Kasumi-1 (cell line): ENCODE measurements around the gene YEATS4.

ENCODE experiments used
- DNase-seq, 2 experiments: peaks; one replicate each; lab custom pipeline; 2025; lab: John Stamatoyannopoulos, UW

Gene YEATS4

GRCh38 chr12:69392179-69392928, 32.8 kb downstream of the YEATS4 start:
- no peak for DNase-seq

DNA sequence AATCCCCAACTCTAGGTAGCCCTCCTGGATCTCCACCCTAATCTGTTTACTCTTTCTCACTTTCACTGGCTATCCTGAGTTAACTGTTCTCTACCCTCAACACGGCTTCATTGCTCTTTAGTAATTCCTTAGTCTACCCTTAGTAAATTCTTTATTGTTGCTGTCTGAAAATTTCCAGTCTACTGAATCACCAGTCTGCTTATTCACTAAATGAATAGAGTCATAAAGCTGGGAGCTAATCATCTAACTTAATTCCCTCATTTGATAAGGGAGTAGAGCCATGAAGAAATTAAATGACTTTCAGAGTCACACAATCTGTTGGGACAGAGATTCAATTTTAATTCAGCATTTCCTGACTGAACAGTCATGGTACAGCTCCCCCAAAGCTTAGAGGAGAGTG, 36.5 kb downstream of the YEATS4 start:
- no peak for DNase-seq

DNA sequence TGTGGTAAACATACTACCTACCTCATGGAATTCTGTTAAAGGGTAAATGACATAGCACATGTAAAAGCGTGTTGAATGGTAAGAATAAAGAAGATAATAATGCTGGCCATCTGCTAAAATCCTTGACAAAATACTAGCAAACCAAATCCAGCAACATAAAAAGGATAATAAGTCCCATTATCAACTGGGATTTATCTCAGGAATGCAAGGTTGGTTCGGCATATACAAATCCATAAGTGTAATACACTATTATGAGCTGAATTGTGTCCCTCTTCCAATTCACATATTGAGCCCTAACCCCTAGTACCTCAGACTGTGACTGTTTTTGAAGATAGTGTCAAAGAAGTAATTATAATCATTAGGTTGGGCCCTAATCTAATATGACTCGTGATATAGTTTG, 37.4 kb downstream of the YEATS4 start:
- DNase-seq: no peak

- DNase-seq: no peak
Observed at GRCh38 chr12:69397978-69398377, 38.4 kb downstream of the YEATS4 start.

- no peak for DNase-seq
Observed at GRCh38 chr12:69401940-69402339, 42.4 kb downstream of the YEATS4 start.

- DNase-seq: no peak
Observed at GRCh38 chr12:69404851-69405565, 45.5 kb downstream of the YEATS4 start.

GRCh38 chr12:69405566-69405865, 46.0 kb downstream of the YEATS4 start:
- no peak for DNase-seq

DNA sequence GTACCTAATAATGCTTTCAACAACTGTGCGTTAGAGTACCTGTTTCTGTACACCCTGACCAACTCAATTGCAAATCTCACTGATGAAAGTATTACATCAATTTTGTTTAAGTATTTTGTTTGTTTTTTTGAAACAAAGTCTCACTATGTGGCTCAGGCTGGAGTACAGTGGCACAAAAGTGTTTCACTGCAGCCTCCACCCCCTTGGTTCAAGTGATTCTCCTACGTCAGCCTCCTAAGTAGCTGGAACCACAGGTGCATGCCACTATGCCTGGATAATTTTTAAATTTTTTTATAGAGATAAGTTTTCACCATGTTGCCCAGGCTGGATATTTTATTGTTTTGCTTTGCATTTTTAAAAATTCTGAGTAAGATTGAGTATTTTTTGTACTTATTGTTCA, 46.7 kb downstream of the YEATS4 start:
- no peak for DNase-seq

GRCh38 chr12:69410571-69410970, 51.0 kb downstream of the YEATS4 start:
- DNase-seq: no peak

DNA sequence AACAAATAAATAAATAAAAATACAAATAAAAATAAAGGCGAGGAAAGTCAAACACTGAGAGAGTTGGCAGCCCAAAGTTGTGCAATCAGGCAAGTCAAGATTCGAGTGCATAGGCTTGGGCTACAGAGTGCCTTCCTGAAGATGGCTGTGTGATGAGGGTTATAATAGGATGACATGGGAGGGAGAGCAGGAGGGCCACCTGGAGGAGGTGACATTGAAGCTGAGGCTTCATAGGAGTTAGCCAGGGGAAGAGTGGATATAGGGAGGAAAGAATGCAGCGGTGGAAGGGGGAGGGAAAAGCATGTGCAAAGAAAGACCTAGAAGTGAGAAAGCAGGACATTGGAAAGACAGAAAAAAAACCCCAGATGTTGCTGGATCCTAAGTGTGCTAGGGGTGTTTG, 53.1 kb downstream of the YEATS4 start:
- DNase-seq: no peak

GRCh38 chr12:69415471-69416275, 56.1 kb downstream of the YEATS4 start:
- DNase-seq: peak; percentile 32 to 58

DNA sequence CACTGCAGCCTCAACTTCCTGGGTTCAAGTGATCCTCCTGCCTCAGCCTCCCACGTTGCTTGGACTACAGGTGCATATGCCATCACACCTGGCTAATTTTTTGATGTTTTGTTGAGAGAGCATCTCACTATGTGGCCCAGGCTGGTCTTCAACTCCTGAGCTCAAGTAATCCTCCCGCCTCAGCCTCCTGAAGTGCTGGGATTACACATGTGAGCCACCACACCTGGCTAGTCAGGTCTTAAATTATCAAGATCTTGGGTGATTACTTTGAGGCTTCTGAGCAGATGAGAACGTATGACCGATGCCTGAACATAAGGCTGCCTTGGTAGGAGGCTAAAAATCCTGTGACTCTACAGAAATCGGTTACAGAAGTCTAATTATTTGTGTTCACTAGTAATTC, 57.7 kb downstream of the YEATS4 start:
- no peak for DNase-seq

GRCh38 chr12:69417741-69418167, 58.2 kb downstream of the YEATS4 start:
- no peak for DNase-seq

DNA sequence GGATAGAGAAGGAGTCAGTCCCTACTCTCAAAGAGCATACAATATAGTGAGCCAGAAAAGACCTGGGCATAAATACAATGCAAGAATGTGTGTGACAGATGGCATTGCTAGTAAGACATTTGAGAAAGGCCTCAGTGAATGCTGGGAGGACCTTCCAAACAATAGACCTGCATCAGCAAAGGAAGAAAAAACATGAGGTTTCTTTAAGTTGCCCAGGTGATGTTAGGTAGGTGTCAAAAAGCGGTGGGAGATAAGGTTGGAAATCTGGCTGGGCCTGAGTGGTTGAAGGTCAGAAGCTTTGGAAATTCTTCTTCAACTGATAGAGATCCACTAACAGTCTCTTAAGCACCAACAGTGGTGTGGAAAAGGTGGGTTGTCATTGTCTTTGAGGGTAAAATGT, 60.2 kb downstream of the YEATS4 start:
- no peak for DNase-seq

GRCh38 chr12:69421548-69421947, 62.0 kb downstream of the YEATS4 start:
- DNase-seq: no peak

- no peak for DNase-seq
Observed at GRCh38 chr12:69423037-69423905, 63.7 kb downstream of the YEATS4 start.

DNA sequence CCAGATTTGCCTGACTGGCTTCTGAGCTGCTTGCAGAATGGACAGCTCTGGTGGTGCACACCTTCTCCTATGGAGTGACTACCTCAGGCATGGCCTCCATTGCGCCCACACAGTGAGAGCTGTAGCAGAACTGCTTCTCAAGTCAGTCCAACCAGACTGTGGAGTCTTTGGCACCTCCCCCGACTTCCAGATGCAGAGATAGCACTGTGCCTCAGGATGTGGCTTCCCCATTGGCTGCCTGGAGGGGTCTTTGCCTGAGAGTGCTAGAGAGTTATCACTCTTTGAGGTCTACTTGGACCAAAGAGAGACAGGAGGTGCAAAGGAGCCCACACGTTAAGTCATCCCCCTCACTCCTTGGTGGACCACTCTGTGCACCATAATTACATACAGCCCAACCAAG, 65.9 kb downstream of the YEATS4 start:
- no peak for DNase-seq

DNA sequence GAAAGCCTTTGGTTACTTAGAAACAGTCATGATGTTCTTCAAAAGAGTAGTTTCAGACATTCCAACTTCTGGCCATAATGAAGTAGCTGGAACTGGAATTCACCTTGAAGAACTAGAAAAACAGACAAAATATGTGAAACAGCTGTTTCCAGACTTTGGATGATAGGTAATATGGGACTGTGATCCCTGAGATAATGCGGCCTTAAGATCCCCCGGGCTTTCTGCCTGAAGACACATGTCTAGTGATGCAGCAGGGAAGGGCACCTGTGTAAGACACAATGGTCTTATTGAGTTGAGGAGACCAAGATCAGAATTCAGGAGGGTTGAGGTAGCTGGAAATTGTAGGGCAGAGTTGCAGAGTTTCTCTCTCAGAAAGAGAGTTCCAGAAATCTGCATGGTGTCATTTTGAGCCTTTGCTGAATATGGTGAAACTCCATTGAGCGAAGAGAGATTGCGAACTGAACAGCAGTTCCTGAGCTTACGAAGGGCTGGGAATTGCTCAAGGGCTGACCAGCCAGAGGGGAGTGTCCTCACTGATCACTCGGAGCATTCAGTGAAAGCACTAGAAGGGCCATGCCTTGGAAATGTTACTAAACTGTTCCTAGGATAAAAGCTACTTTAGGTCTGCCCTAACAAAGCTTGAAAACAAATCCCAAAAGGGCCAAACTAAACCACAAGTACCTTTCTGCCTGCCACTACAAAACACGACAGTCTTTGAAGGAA, 69.0 kb downstream of the YEATS4 start:
- DNase-seq: no peak

GRCh38 chr12:69430942-69431590, 71.5 kb downstream of the YEATS4 start:
- DNase-seq: no peak

DNA sequence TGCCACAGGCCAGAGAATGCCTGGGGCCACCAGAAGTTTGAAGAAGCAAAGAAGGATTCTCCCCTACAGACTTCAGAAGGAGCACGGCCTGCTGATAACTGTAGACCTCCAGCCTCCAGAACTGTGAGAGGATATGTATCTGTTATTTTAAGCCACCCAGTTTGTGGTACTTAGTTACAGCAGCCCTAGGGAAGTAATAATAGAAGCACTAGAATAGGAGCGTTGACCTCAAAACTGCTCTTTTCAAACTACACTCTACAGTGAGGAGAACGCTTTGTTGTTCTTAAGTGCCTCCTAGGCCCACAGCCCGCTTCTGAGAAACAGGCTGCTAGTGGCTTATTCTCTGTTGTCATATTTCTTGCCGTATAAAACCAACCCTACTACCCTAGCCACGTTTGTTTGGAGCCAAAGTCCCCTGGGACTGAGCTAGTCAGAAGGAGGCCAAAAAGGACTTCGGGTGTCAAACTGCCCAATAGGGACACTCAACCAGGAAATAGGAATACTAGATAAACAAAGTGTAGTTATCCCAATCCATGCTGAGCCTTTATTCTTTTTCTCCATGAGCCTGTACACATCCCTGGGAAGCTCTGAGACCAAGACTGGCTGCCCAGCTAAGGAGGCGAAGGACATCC, 72.2 kb downstream of the YEATS4 start:
- no peak for DNase-seq
